Left ventricle myocardium inferior (tissue), 1 donor: ENCODE results near the gene RASSF4. TPM values are rescaled to one million over a fixed set of nuclear protein-coding genes. Genes with fewer than 3 reads are reported as not detected.

ENCODE experiments used
- DNase-seq: peaks from one replicate; pipeline ENCODE4 v3.0.0-alpha.2; 2020
- H3K27ac ChIP-seq: fragments of 200-600 bp; replicated peaks from 2 replicates; pipeline ENCODE4 v1.8.0; 2021
- H3K27me3 ChIP-seq: fragments of 200-600 bp; 2 replicates; pipeline ENCODE4 v1.8.0; 2021; ENCODE audit warnings: low read depth
- H3K36me3 ChIP-seq: fragments of 200-600 bp; 2 replicates; pipeline ENCODE4 v1.8.0; 2021
- H3K4me1 ChIP-seq: fragments of 200-600 bp; 2 replicates; pipeline ENCODE4 v1.8.0; 2021
- H3K4me3 ChIP-seq: fragments of 200-600 bp; 2 replicates; pipeline ENCODE4 v1.8.0; 2021; ENCODE audit warnings: mild to moderate bottlenecking, moderate library complexity
- H3K9me3 ChIP-seq: fragments of 200-600 bp; replicated peaks from 2 replicates; pipeline ENCODE4 v1.8.0; 2021
- intact Hi-C: fragments of 100-400 bp; cut with micrococcal nuclease; formaldehyde crosslinking; loops from one replicate; pipeline ENCODE4 v1.11.0; 2022
- total RNA-seq: library from RNA; stranded (reverse); fragmentation: NEBNext Ultra II Directional; extraction: Animal tissue kit (Norgen Biotek cat#: 25700); gene quantifications from one replicate; pipeline ENCODE4 v1.2.1, GENCODE V29; 2021
- TF ChIP-seq, protein P1 (sequence below): fragments of 200-600 bp; IDR thresholded peaks from 2 replicates; pipeline ENCODE4 v1.8.0; 2021; ENCODE audit warnings: antibody characterized with exemption, mild to moderate bottlenecking, borderline replicate concordance
- donor health status: DM: no; HTN: yes; CAD: no; lungs with severe emphysema.

RASSF4 gene
- total RNA-seq, 1 donor from 2014 or later: 103 TPM

DNA sequence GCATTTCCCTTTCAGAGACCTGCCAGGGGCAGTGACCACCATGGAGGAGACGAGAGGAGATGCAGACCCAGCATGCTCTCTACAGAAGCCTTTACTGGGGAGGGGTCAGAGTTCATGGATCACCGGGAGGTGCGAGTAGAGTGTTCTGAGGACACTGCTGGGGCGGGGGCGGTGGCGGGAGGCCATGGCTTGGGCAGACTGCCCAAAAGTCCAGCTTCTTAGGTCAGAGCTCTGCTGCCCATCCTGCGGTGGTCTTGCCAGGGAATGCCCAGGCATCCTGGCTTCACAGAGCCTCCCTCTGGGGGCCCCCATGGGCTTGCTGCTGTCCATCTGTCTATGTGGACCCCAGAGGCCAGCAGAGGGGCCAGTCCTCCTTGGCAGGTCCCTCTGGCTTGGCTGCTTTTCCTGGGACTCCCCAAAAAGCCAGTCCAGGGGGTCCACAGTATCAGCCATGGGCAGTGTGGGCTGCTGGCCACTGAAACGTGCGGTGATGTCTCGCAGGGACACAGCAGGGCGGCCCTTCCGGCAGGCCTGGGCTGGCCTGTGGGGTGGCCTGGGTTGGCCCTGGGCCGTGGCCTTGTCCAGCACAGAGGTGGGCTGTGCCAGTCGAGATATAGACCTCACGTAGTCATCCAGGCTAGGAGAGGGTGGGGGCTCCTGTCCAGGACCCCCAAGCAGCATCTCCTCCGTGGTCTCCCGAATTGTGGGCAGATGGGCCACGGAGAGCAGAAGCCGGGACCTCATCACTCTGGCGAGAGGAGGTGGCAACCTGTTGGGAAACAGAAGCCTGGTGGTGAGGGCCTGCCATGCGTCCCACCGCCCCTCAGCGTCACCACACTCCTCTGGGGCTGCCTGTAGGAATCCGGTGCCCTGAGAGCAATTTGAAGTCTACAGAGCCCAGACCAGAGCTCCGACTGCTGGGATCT, 17.9 kb downstream of the RASSF4 start:
- DNase-seq: no peak

DNA sequence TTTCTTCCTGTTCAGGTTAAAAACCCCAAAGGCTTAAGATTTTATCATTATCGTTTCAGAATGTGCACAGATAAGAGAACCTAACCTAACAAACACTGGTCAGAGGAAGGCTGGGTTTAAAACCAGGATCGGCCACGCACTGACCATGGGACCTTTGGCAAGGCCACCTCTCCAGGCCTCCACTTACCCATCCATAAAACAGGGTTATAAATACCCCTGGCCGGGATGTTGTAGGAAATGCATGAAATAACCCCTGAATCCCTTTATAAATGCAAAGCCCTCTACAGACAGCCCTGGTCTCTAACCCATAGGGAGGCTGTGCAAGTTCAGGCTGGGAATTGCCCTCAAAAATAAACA, 18.6 kb downstream of the RASSF4 start:
- Histone ChIP-seq H3K4me1 (peaks cover 100% of the 10 kb centered on the region), H3K27ac (peak overlapping the region; percentile 96), H3K4me3 (peak overlapping the region; percentile 90), H3K36me3 (peaks cover 38% of the 10 kb centered on the region), H3K27me3 (no peaks in the 10 kb centered on the region), H3K9me3 (no peaks in the 10 kb centered on the region)
- intact Hi-C loops: loop anchor here (5.0 kb wide), 1 partner anchor 46 kb away; no protein-coding TSS in a partner anchor
- TF ChIP-seq, protein P1, sequence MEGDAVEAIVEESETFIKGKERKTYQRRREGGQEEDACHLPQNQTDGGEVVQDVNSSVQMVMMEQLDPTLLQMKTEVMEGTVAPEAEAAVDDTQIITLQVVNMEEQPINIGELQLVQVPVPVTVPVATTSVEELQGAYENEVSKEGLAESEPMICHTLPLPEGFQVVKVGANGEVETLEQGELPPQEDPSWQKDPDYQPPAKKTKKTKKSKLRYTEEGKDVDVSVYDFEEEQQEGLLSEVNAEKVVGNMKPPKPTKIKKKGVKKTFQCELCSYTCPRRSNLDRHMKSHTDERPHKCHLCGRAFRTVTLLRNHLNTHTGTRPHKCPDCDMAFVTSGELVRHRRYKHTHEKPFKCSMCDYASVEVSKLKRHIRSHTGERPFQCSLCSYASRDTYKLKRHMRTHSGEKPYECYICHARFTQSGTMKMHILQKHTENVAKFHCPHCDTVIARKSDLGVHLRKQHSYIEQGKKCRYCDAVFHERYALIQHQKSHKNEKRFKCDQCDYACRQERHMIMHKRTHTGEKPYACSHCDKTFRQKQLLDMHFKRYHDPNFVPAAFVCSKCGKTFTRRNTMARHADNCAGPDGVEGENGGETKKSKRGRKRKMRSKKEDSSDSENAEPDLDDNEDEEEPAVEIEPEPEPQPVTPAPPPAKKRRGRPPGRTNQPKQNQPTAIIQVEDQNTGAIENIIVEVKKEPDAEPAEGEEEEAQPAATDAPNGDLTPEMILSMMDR: no peak
- DNase-seq: no peak

More for the DNA sequence above, 17.9 kb downstream of the RASSF4 start:
- H3K27me3 ChIP-seq: no peaks in the 10 kb centered on the region
- peak overlapping the region; percentile 90 for H3K4me3 ChIP-seq
- intact Hi-C loops: loop anchor here (5.0 kb wide), 1 partner anchor 45 kb away; no protein-coding TSS in a partner anchor
- H3K27ac ChIP-seq: peak overlapping the region; percentile 96
- H3K4me1 ChIP-seq: peaks cover 100% of the 10 kb centered on the region
- peaks cover 38% of the 10 kb centered on the region for H3K36me3 ChIP-seq
- H3K9me3 ChIP-seq: no peaks in the 10 kb centered on the region
- TF ChIP-seq, protein P1: peak; percentile 24

DNA sequence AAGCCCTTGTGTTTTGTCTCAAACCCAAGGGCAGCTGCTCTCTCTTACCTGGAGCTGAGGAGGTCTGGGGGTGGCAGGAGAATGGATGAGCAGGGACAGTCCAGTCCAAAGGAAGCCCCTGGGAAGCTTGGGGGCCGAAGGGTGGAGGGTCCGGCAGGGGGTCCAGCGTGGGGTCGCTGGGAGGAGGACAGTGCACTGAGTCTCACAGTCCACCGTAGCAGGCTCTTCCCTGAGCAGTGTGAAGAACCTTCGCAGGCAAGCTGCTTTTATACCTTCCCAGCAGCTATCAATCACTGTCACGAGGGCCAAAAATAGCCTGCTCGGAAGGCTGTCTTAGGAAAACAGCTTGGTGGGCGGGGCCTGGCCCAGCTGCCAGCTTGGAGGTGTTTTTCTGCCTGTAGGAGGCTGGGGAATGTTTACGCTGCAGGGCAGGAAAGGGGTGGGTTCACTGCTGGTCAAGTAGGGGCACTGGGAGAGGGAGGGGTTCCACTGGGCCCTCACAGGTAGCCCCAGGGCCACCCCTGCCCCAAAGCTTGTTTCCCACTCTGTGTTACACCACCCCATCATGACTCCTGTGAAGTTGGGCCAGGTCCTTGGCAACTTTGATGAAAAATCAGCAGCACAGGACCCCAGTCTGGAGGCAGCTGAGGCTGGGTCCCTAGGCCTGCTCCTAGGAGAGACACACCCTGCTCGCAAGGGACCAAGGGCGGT, 19.1 kb downstream of the RASSF4 start, which contains the start of gene DEPP1:
DEPP1 (minus strand) TSS at position 240 of the 711 bp plus-strand sequence. CDS start 779 bp downstream, outside the sequence.
- TF ChIP-seq, protein P1: peak; percentile 51
- Histone ChIP-seq H3K27me3 (no peaks in the 10 kb centered on the region), H3K4me1 (peaks cover 100% of the 10 kb centered on the region), H3K36me3 (peaks cover 38% of the 10 kb centered on the region), H3K9me3 (no peaks in the 10 kb centered on the region), H3K4me3 (peak within 1 kb of the TSS; percentile 90), H3K27ac (peak within 1 kb of the TSS; percentile 96)
- intact Hi-C loops: loop anchor here (5.0 kb wide), 1 partner anchor 46 kb away; no protein-coding TSS in a partner anchor
- peak; percentile 92 for DNase-seq

DNA sequence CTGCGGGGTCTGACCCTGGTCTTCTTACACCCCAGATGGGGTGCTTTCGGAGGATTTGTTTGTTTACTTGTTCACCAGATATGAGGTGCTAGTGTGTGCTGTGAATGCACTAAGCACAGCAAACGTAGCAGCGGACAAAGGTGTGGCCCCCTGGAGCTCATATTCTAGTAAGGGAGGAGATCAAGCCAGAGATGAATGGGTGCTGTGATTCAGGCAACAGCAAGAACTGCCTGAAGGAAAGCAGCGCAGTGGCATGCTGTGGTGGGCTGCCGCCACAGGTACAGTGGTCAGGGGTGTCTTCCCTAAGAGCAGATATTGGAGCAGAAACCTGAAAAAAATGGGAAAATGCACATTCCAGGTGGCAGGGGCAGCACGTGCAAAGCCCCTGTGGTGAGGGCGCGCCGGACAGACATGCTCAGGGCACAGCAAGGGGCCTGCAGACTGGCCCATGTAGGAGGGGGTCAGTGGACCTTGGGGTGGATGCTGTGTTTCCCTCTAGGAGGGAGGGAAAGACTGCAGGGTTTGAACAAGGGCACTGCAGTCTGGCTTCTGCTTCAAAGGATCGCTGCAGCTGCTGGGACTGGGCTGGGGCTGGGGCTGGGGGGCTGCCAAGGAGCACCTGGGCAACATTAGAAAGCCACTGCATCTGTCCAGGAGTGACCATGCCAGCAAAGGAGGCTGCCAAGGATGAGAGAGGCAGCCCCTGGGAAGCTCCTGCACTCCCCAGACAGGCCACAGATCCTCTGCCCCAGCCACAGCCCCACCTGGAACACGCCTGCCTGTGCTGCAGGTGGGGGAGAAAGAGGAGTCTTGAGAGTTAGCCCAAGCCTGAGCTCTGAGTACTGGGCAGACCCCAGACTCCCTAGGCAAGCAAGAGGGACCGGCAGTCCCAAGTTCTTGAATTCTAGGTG, 19.9 kb downstream of the RASSF4 start:
- no peak for DNase-seq
- Histone ChIP-seq H3K27ac (peak overlapping the region; percentile 96), H3K27me3 (no peaks in the 10 kb centered on the region), H3K4me1 (peaks cover 100% of the 10 kb centered on the region), H3K36me3 (peaks cover 44% of the 10 kb centered on the region), H3K9me3 (no peaks in the 10 kb centered on the region), H3K4me3 (peak overlapping the region; percentile 90)
- intact Hi-C loops: loop anchor here (5.0 kb wide), 1 partner anchor 47 kb away; no protein-coding TSS in a partner anchor
- TF ChIP-seq, protein P1: no peak
